HG03520 (cell line): Measurements from ENCODE around the gene YIPF7.

Experiments used
- ATAC-seq: cut with Tn5 transposase; IDR thresholded peaks from one replicate; pipeline ENCODE4 v1.9.1; 2021; ENCODE audit warnings: mild to moderate bottlenecking, moderate library complexity; ENCODE audit not compliant: unreplicated experiment

YIPF7 gene

DNA sequence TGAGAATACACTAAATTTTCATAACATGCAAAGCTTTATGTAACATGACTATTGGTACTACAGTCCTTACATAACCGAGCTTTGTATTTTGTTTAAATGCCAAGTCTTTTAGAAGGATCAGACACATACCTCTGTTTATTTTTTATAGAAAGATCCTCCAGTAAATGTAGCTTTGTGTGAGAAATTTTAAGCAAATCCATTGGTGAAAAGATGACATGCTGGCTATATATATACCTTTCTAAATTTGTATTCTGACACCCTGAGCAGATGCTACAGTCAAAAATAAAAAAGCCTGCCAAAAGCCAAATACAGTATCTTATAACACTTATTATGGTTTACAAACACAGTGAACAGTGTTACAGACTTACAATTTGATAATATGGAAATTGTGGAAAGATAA, at the start of gene YIPF7:
TSS of gene YIPF7 (minus strand) at position 201 of the 400 bp plus-strand sequence. CDS start 1,525 bp downstream, outside the sequence.
- ATAC-seq, result no peak

DNA sequence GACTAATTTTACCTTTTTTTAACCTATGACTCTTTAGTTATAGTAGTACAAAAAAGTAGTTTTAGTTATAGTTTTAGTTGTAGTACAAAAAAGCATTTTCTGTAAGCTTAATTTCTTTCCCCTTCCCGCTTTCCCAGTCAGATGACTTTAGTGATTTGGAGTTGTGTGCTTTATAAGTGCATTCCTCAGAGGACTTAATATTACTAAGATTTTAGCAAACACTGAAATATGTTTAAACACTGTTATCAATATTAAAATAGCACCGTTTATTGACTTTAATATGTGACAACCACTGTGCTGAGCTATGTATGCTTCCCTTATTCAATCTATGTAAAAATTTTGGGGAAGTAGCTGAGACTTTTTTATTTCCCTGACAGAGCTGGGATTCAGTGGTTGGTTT, 49.6 kb upstream of the YIPF7 start:
- ATAC-seq, result no peak

- ATAC-seq, result no peak
Observed at GRCh38 chr4:44700427-44700826, 49.0 kb upstream of the YIPF7 start.

- ATAC-seq, result no peak
Observed at GRCh38 chr4:44684648-44685047, 33.2 kb upstream of the YIPF7 start.

DNA sequence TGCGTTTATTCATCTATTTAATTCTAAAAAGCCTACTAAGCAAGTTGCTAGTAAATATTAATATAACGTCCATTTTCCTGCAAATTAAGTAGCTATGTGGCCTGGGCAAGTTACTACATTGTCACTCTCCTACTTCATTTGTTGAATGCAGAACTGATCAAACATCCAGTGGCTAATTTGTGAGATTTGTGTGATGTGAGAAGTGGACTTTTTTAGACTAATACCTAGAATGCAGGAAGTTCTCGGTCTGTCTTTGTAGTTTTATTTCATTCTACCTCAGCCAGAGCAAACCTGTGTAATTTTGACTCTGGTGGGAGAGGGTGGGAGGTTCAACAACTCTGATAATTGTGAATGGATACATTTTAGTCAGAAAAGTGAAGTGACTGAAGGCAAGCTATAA, 27.6 kb upstream of the YIPF7 start:
- no peak for ATAC-seq

GRCh38 chr4:44678094-44679041, 26.9 kb upstream of the YIPF7 start, which contains the start of gene GUF1:
Gene GUF1 (plus strand): TSS chr4:44678420. CDS start chr4:44678623, 203 bp downstream.
- ATAC-seq, result peak; percentile 95

GRCh38 chr4:44675366-44675765, 23.9 kb upstream of the YIPF7 start:
- ATAC-seq, result no peak

DNA sequence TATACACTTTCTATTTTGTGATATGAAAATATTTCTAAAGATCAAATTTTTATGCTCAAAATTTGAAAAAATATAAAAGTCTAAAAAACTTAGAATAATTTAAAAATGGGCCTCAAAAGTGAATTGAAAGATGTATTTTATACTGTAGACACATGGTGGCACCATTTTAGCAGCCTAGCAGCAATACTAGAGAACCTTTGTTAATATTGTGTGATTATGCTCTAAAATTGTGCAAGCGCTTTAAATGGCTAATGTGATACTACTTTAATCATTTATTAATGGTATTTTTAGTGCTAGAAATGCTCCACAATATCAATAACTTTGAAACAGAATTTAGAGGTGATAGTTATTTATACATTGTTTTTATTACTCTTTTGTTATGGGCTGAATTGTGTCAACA, 23.0 kb upstream of the YIPF7 start:
- ATAC-seq, result no peak

- no peak for ATAC-seq
Observed at GRCh38 chr4:44671636-44672035, 20.2 kb upstream of the YIPF7 start.

DNA sequence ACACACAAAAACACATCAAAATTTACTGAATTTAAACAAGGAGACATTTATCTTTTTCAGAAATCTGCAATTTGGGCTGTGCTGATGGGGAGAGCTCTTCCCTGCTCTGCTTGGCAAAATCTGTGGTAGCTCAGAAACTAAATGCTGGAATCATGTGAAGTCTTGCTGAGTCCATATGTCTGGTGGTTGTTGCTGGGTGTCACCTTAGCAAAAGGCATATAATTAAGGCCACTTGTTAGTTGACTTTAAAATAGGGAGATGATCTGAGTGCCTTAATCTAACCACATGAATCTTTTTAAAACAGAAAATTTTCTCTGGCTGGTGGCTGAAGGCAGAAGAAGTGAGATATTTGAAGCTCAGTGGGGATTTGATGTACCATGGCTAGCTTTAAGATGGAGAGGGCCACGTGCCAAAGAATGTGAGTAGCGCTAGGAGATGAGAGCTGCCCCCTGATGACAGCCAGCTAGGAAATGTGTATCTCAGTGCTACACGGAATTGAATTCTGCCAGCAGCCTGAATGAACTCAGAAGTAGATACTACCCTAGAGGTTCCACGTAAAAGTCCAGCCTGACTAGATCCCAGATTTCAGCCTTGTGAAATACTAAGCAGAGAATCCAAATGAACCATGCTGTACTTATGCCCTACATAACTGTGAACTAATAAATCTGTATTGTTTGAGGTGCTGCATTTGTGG, 19.2 kb upstream of the YIPF7 start:
- ATAC-seq, result no peak

GRCh38 chr4:44668526-44668925, 17.1 kb upstream of the YIPF7 start:
- ATAC-seq, result no peak

DNA sequence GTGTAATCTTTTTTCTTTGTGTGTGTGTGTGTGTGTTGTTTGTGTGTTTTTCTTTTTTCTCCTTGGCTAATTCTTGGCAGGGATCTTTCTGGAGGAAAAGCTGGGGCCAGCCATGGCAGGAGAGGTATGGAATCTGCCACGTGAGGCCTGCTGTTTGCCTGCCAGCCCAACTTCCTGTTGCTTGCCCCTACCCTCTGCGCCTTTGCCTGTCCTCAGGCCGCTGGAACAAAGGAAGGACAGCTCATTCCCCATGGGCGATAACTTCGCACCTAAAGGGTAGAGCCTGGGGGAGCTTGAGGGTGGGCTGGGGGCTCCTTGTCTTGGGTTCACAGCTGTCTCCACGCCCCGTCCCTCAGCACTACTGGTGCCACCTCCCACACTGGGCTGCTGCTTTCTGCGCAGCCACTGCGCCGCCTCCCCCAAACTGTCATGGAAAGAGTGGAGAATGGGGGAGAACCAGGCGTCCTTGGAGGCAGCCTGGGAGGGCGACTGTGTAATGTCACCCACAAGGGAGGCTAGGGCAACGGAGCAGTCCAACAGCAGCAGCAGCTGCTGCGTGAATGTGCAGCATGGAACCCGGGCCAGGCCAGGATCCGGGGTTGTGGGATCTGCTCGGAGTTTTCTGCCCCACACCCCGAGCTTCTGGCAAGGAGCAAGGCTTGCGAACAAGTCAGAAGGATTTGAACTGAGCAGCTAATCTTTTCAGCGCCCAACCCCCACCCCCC, 12.3 kb upstream of the YIPF7 start:
- ATAC-seq, result no peak

DNA sequence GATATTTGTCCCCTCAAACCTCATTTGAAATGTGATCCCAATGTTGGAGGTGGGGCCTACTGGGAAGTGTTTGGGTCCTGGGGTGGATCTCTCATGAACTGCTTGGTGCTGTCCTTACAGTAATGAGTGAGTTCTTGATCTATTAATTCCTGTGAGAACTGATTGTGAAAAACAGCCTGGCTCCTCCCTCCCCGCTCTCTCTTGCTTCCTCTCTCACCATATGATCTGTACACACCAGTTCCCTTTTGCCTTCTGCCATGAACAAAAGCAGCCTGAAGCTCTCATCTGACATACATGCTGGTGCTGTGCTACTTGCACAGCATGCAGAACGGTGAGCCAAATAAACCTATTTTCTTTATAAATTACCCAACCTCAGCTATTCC, 11.2 kb upstream of the YIPF7 start:
- ATAC-seq, result no peak

DNA sequence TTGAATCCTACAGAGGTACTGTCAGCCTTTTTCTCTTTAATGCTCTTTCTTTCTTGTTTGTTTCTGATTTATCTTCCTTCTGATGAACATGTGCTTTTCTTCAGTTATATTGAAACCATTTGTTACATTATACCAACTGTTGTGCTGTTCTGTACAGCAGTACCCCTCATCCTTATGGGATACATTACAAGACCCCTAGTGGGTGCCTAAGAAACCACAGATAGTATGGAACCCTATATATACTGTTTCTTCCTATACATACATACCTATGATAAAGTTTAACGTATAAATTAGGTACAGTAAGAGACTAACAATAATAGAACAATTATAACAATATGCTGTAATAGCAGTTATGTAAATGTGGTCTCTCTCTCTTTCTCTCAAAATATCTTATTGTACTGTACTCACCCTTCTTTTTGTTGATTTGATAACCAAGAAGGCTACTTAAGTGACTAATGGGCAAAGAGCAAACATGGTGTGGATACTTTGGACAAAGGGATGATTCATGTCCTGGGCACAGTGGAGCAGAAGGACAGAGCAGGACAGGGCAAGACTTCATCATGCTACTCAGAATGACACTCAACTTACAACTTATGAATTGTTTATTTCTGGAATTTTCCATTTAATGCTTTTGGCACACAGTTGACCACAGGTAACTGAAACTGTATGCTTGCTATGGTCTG, 10.7 kb upstream of the YIPF7 start:
- no peak for ATAC-seq

- ATAC-seq, result no peak
Observed at GRCh38 chr4:44660396-44660795, 9.0 kb upstream of the YIPF7 start.

DNA sequence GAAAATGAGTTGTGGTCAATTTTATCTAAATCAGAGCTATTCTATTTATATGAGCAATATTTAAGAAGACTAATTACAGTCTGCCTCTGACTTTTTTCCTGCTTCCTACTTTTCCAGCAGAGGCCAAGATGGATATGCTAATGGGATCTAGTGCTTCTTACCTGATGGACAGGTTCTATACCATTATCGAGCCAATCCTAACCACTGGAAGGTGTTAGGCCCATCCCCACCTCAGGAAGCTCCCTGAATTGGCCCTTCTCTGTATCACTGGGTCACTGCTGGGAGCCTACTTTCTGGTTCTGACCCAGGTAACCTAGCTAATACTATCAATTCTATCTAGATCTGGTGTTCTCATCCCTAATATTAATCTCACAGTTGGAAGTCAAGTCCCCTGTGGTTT, 577 bp upstream of the YIPF7 start:
- ATAC-seq, result no peak

GRCh38 chr4:44646151-44646550, 5.3 kb downstream of the YIPF7 start:
- no peak for ATAC-seq

DNA sequence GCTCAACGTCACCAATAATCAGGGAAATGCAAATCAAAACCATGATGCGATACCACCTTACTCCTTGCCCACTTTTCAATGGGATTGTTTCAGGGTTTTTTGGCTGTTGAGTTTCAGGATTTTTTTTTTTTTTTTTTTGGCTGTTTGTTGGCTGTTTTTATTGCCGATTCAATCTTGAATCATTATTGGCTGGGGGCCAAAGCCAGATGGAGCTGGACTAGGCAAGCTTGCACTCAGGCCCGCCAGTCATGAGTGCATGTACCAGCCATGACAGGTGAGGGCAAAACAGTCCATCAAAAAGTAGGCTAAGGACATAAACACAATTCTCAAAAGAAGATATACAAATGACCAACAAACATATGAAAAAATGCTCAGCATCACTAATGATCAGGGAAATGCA, 13.3 kb downstream of the YIPF7 start:
- no peak for ATAC-seq

DNA sequence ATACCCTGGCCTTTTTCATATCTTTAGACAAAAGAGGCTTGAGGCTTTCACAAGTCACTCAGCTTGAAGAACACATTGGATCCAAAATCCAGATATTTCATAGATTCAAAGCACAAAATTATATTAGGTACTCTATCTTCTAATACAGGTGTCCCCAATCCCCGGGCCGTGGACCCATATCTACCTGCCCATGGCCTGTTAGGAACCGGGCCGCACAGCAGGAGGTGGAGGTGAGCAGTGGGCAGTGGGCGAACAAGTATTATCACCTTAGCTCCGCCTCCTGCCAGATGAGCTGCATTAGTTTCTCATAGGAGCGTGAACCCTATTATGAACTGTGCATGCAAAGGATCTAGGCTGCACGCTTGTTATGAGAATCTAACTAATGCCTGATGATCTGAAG, 18.7 kb downstream of the YIPF7 start:
- ATAC-seq, result no peak

DNA sequence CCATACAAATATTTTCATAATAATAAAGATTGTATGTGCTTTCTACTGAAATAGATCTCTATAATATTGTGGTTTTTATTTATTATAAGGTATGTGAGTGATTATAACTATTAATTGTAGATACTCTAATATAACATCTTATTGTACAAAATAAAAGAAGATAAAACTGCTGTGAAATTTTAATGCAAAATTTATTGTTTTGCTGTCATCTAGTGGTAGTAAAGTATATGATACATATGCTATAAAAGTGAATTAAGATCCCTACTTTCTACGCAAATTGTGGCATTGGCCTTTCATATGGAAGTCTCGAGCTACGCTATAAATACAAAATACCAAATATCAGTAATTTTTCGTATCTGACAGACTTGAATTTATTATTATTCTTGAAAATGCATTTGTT, 19.3 kb downstream of the YIPF7 start:
- ATAC-seq, result no peak
